GM23338 (cell line): ENCODE results near the gene KRTAP12-2. TPM values are rescaled to one million over a fixed set of nuclear protein-coding genes. Genes with fewer than 3 reads are reported as not detected.

Experiments
- ATAC-seq: fragments of 200-7000 bp; cut with Tn5 transposase; 3 replicates; pipeline ENCODE4 v1.9.1; 2020
- DNase-seq: peaks from one replicate; pipeline ENCODE4 v3.0.0-alpha.2; 2015; ENCODE audit warnings: low spot score
- H2AFZ ChIP-seq: fragments of 200-600 bp; sonication (generic); 2 replicates; pipeline ENCODE4 v1.8.0; 2016; ENCODE audit warnings: antibody characterized with exemption, mild to moderate bottlenecking, moderate library complexity
- H3F3A ChIP-seq: fragments of 200-600 bp; sonication (generic); replicated peaks from 2 replicates; pipeline ENCODE4 v1.8.0; 2017; ENCODE audit warnings: antibody characterized with exemption, mixed run types, low read depth
- H3K27ac ChIP-seq: fragments of 200-600 bp; sonication (generic); 2 replicates; pipeline ENCODE4 v1.6.1; 2016; ENCODE audit warnings: low read depth
- H3K27me3 ChIP-seq: fragments of 200-600 bp; sonication (generic); 2 replicates; pipeline ENCODE4 v1.8.0; 2016; ENCODE audit warnings: mild to moderate bottlenecking, mixed run types, moderate library complexity; ENCODE audit not compliant: insufficient read depth
- H3K36me3 ChIP-seq: fragments of 200-600 bp; sonication (generic); 2 replicates; pipeline ENCODE4 v1.8.0; 2016; ENCODE audit warnings: mild to moderate bottlenecking; ENCODE audit not compliant: insufficient read depth
- H3K4me1 ChIP-seq: fragments of 200-600 bp; sonication (generic); 2 replicates; pipeline ENCODE4 v1.8.0; 2016; ENCODE audit warnings: mild to moderate bottlenecking, moderate library complexity; ENCODE audit not compliant: insufficient read depth
- H3K4me2 ChIP-seq: fragments of 200-600 bp; sonication (generic); 2 replicates; pipeline ENCODE4 v1.7.1; 2017; ENCODE audit warnings: mixed run types
- H3K4me3 ChIP-seq: fragments of 200-600 bp; sonication (generic); 2 replicates; pipeline ENCODE4 v1.6.1; 2016; ENCODE audit warnings: mixed run types
- H3K79me2 ChIP-seq: fragments of 200-600 bp; sonication (generic); replicated peaks from 2 replicates; pipeline ENCODE4 v1.8.0; 2017; ENCODE audit warnings: mild to moderate bottlenecking; ENCODE audit not compliant: insufficient read depth
- H3K9me2 ChIP-seq: fragments of 200-600 bp; sonication (generic); 2 replicates; pipeline ENCODE4 v1.8.0; 2017; ENCODE audit not compliant: insufficient read depth
- H4K20me1 ChIP-seq: fragments of 200-600 bp; sonication (generic); replicated peaks from 2 replicates; pipeline ENCODE4 v1.8.0; 2017; ENCODE audit warnings: mild to moderate bottlenecking; ENCODE audit not compliant: insufficient read depth
- H3K27ac Mint-ChIP-seq: 2 replicates; pipeline ENCODE4 v1.8.0; 2020; ENCODE audit warnings: inconsistent platforms, mild to moderate bottlenecking, moderate library complexity, mixed read lengths
- H3K27me3 Mint-ChIP-seq: 3 replicates; pipeline ENCODE4 v1.8.0; 2022; ENCODE audit warnings: low read depth, mild to moderate bottlenecking, moderate library complexity, mixed read lengths, inconsistent platforms; ENCODE audit not compliant: insufficient read depth, poor library complexity
- H3K36me3 Mint-ChIP-seq: 3 replicates; pipeline ENCODE4 v1.8.0; 2021; ENCODE audit warnings: low read depth, mild to moderate bottlenecking, inconsistent platforms, moderate library complexity, mixed read lengths
- H3K4me1 Mint-ChIP-seq: 3 replicates; pipeline ENCODE4 v1.8.0; 2020; ENCODE audit warnings: mild to moderate bottlenecking, inconsistent platforms, mixed read lengths
- H3K4me3 Mint-ChIP-seq: 3 replicates; pipeline ENCODE4 v1.8.0; 2021; ENCODE audit warnings: moderate library complexity, mild to moderate bottlenecking, inconsistent platforms, mixed read lengths
- H3K9me3 Mint-ChIP-seq: 3 replicates; pipeline ENCODE4 v1.8.0; 2020; ENCODE audit warnings: moderate library complexity, mild to moderate bottlenecking, inconsistent platforms, mixed read lengths
- CREB1 ChIP-seq: fragments of 250-450 bp; sonication (Bioruptor Pico); IDR thresholded peaks from 2 replicates; pipeline ENCODE4 v1.5.0; 2020; ENCODE audit warnings: low read depth, mild to moderate bottlenecking, moderate library complexity
- EZH2 ChIP-seq: fragments of 200-600 bp; sonication (generic); IDR thresholded peaks from one replicate; pipeline ENCODE4 v1.8.0; 2017; ENCODE audit warnings: antibody characterized with exemption, mild to moderate bottlenecking, low read depth; ENCODE audit not compliant: unreplicated experiment
- EZH2phosphoT487 ChIP-seq: fragments of 200-600 bp; sonication (generic); IDR thresholded peaks from one replicate; pipeline ENCODE4 v1.8.1; 2018; ENCODE audit warnings: antibody characterized with exemption; ENCODE audit not compliant: unreplicated experiment
- JUNB ChIP-seq: IDR thresholded peaks from one replicate; pipeline ENCODE4 v1.6.1; 2016; ENCODE audit warnings: antibody characterized with exemption; ENCODE audit not compliant: unreplicated experiment
- NANOG ChIP-seq: IDR thresholded peaks from 2 replicates; pipeline ENCODE4 v1.6.1; 2016; ENCODE audit warnings: antibody characterized with exemption, borderline replicate concordance
- POLR2AphosphoS5 ChIP-seq: IDR thresholded peaks from 2 replicates; pipeline ENCODE4 v1.6.1; 2016; ENCODE audit warnings: antibody characterized with exemption, low read depth
- STAT1 ChIP-seq: IDR thresholded peaks from one replicate; pipeline ENCODE4 v1.6.1; 2016; ENCODE audit warnings: antibody characterized with exemption; ENCODE audit not compliant: unreplicated experiment
- ZNF114 ChIP-seq: fragments of 250-450 bp; sonication (Bioruptor Pico); IDR thresholded peaks from 2 replicates; pipeline ENCODE4 v1.5.0; 2020; ENCODE audit warnings: mild to moderate bottlenecking, moderate library complexity
- ZNF331 ChIP-seq: fragments of 250-450 bp; sonication (Bioruptor Pico); IDR thresholded peaks from 2 replicates; pipeline ENCODE4 v1.5.0; 2020; ENCODE audit warnings: low read depth, mild to moderate bottlenecking, moderate library complexity
- polyA plus RNA-seq: library from polyadenylated mRNA; unstranded; fragments of >200 nt; fragmentation: Nextera tagmentation; extraction: Ambion mirVana; gene quantifications from 2 replicates; pipeline ENCODE4 v1.2.1, GENCODE V29; 2016
- total RNA-seq: library from RNA; depleted of rRNA; stranded (reverse); fragments of >200 nt; shearing (Covaris generic); gene quantifications from 2 replicates; pipeline ENCODE4 v1.2.3, GENCODE V29; 2014
- TF ChIP-seq, protein P1 (sequence below): IDR thresholded peaks from one replicate; pipeline ENCODE4 v1.6.1; 2018; ENCODE audit warnings: antibody characterized with exemption; ENCODE audit not compliant: unreplicated experiment
- TF ChIP-seq, protein P2 (sequence below): IDR thresholded peaks from 2 replicates; pipeline ENCODE4 v1.6.1; 2016; ENCODE audit warnings: antibody characterized with exemption
- TF ChIP-seq, protein P3 (sequence below), 2 experiments: fragments of 200-600 bp in 1 of 2; sonication (generic) in 1 of 2; conservative IDR thresholded peaks; 2 replicates each; pipeline versions ENCODE4 v1.5.1 to v1.6.1; 2016 to 2017; ENCODE audit warnings: antibody characterized with exemption in 2 of 2, low read depth in 2 of 2, mild to moderate bottlenecking in 2 of 2, moderate library complexity in 1 of 2
- TF ChIP-seq, protein P4 (sequence below): fragments of 250-450 bp; sonication (Bioruptor Pico); IDR thresholded peaks from 2 replicates; pipeline ENCODE4 v1.5.0; 2020; ENCODE audit warnings: mild to moderate bottlenecking, moderate library complexity

KRTAP12-2 gene
- total and polyA plus RNA-seq, 2 experiments from 2014 or later: not detected

DNA sequence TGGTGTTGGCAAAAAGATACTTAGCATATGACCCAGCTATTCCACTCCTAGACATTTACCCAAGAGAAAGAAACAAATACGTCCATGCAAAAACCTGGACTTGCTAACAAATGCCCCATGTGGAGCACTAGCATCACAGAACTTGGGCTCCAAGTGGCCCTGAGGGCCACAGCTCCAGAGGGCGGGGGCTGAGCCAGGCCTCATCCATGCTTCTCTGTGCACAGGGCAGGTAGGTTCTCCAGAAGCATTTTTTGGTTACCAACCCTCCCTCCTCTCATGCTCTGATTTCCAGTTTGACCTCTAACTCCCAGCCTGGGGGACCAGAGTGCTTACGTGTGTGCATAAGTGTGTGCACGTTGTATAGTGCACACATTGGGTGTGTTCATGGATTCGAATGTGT is 2.0 kb downstream of the KRTAP12-2 start:
- ATAC-seq: no peak
- H3K27ac ChIP-seq: no peak overlapping the region
- TF ChIP-seq STAT1: no peak
- no peak for TF ChIP-seq ZNF114 (CRISPR knock-in tag)
- TF ChIP-seq, protein P1, sequence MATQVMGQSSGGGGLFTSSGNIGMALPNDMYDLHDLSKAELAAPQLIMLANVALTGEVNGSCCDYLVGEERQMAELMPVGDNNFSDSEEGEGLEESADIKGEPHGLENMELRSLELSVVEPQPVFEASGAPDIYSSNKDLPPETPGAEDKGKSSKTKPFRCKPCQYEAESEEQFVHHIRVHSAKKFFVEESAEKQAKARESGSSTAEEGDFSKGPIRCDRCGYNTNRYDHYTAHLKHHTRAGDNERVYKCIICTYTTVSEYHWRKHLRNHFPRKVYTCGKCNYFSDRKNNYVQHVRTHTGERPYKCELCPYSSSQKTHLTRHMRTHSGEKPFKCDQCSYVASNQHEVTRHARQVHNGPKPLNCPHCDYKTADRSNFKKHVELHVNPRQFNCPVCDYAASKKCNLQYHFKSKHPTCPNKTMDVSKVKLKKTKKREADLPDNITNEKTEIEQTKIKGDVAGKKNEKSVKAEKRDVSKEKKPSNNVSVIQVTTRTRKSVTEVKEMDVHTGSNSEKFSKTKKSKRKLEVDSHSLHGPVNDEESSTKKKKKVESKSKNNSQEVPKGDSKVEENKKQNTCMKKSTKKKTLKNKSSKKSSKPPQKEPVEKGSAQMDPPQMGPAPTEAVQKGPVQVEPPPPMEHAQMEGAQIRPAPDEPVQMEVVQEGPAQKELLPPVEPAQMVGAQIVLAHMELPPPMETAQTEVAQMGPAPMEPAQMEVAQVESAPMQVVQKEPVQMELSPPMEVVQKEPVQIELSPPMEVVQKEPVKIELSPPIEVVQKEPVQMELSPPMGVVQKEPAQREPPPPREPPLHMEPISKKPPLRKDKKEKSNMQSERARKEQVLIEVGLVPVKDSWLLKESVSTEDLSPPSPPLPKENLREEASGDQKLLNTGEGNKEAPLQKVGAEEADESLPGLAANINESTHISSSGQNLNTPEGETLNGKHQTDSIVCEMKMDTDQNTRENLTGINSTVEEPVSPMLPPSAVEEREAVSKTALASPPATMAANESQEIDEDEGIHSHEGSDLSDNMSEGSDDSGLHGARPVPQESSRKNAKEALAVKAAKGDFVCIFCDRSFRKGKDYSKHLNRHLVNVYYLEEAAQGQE: no peak
- TF ChIP-seq, protein P2, sequence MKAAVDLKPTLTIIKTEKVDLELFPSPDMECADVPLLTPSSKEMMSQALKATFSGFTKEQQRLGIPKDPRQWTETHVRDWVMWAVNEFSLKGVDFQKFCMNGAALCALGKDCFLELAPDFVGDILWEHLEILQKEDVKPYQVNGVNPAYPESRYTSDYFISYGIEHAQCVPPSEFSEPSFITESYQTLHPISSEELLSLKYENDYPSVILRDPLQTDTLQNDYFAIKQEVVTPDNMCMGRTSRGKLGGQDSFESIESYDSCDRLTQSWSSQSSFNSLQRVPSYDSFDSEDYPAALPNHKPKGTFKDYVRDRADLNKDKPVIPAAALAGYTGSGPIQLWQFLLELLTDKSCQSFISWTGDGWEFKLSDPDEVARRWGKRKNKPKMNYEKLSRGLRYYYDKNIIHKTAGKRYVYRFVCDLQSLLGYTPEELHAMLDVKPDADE: no peak
- no peak for TF ChIP-seq JUNB
- TF ChIP-seq NANOG: no peak
- TF ChIP-seq CREB1: no peak
- TF ChIP-seq, protein P3, sequence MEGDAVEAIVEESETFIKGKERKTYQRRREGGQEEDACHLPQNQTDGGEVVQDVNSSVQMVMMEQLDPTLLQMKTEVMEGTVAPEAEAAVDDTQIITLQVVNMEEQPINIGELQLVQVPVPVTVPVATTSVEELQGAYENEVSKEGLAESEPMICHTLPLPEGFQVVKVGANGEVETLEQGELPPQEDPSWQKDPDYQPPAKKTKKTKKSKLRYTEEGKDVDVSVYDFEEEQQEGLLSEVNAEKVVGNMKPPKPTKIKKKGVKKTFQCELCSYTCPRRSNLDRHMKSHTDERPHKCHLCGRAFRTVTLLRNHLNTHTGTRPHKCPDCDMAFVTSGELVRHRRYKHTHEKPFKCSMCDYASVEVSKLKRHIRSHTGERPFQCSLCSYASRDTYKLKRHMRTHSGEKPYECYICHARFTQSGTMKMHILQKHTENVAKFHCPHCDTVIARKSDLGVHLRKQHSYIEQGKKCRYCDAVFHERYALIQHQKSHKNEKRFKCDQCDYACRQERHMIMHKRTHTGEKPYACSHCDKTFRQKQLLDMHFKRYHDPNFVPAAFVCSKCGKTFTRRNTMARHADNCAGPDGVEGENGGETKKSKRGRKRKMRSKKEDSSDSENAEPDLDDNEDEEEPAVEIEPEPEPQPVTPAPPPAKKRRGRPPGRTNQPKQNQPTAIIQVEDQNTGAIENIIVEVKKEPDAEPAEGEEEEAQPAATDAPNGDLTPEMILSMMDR (conservative IDR thresholded peaks at IDR 0.05; ENCODE audit: low read depth in 2 of 2): no peak
- TF ChIP-seq, protein P4, sequence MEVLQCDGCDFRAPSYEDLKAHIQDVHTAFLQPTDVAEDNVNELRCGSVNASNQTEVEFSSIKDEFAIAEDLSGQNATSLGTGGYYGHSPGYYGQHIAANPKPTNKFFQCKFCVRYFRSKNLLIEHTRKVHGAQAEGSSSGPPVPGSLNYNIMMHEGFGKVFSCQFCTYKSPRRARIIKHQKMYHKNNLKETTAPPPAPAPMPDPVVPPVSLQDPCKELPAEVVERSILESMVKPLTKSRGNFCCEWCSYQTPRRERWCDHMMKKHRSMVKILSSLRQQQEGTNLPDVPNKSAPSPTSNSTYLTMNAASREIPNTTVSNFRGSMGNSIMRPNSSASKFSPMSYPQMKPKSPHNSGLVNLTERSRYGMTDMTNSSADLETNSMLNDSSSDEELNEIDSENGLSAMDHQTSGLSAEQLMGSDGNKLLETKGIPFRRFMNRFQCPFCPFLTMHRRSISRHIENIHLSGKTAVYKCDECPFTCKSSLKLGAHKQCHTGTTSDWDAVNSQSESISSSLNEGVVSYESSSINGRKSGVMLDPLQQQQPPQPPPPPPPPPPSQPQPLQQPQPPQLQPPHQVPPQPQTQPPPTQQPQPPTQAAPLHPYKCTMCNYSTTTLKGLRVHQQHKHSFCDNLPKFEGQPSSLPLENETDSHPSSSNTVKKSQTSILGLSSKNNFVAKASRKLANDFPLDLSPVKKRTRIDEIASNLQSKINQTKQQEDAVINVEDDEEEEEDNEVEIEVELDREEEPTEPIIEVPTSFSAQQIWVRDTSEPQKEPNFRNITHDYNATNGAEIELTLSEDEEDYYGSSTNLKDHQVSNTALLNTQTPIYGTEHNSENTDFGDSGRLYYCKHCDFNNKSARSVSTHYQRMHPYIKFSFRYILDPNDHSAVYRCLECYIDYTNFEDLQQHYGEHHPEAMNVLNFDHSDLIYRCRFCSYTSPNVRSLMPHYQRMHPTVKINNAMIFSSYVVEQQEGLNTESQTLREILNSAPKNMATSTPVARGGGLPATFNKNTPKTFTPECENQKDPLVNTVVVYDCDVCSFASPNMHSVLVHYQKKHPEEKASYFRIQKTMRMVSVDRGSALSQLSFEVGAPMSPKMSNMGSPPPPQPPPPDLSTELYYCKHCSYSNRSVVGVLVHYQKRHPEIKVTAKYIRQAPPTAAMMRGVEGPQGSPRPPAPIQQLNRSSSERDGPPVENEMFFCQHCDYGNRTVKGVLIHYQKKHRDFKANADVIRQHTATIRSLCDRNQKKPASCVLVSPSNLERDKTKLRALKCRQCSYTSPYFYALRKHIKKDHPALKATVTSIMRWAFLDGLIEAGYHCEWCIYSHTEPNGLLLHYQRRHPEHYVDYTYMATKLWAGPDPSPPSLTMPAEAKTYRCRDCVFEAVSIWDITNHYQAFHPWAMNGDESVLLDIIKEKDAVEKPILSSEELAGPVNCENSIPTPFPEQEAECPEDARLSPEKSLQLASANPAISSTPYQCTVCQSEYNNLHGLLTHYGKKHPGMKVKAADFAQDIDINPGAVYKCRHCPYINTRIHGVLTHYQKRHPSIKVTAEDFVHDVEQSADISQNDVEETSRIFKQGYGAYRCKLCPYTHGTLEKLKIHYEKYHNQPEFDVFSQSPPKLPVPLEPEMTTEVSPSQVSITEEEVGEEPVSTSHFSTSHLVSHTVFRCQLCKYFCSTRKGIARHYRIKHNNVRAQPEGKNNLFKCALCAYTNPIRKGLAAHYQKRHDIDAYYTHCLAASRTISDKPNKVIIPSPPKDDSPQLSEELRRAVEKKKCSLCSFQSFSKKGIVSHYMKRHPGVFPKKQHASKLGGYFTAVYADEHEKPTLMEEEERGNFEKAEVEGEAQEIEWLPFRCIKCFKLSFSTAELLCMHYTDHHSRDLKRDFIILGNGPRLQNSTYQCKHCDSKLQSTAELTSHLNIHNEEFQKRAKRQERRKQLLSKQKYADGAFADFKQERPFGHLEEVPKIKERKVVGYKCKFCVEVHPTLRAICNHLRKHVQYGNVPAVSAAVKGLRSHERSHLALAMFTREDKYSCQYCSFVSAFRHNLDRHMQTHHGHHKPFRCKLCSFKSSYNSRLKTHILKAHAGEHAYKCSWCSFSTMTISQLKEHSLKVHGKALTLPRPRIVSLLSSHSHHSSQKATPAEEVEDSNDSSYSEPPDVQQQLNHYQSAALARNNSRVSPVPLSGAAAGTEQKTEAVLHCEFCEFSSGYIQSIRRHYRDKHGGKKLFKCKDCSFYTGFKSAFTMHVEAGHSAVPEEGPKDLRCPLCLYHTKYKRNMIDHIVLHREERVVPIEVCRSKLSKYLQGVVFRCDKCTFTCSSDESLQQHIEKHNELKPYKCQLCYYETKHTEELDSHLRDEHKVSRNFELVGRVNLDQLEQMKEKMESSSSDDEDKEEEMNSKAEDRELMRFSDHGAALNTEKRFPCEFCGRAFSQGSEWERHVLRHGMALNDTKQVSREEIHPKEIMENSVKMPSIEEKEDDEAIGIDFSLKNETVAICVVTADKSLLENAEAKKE (CRISPR knock-in tag): no peak
- TF ChIP-seq EZH2phosphoT487: no peak
- no peak for TF ChIP-seq EZH2
- no peak for TF ChIP-seq ZNF331
- TF ChIP-seq POLR2AphosphoS5: no peak
- H3K36me3 ChIP-seq: no peaks in the 10 kb centered on the region
- H4K20me1 ChIP-seq: no peaks in the 10 kb centered on the region
- H3K27me3 Mint-ChIP-seq: peaks cover 3% of the 10 kb centered on the region
- no peak overlapping the region for H3K4me3 ChIP-seq
- no peaks in the 10 kb centered on the region for H3K9me2 ChIP-seq
- peaks cover 14% of the 10 kb centered on the region for H3K4me1 ChIP-seq
- H3K4me1 Mint-ChIP-seq: peaks cover 16% of the 10 kb centered on the region
- H3K4me3 Mint-ChIP-seq: no peak overlapping the region
- H3K27ac Mint-ChIP-seq: no peak overlapping the region
- DNase-seq: no peak
- no peaks in the 10 kb centered on the region for H3K27me3 ChIP-seq
- H3K9me3 Mint-ChIP-seq: peaks cover 23% of the 10 kb centered on the region
- H3F3A ChIP-seq: 0 out of 2 replicates have a peak, but pooled peaks cover 3% of the 10 kb centered on the region
- no peak overlapping the region for H3K4me2 ChIP-seq
- peaks cover 6% of the 10 kb centered on the region; the same call in 2 of the 3 replicates for H3K36me3 Mint-ChIP-seq
- no peak overlapping the region for H2AFZ ChIP-seq
- no peaks in the 10 kb centered on the region for H3K79me2 ChIP-seq
